ENCODE data around the gene ARAP2.

DNA sequence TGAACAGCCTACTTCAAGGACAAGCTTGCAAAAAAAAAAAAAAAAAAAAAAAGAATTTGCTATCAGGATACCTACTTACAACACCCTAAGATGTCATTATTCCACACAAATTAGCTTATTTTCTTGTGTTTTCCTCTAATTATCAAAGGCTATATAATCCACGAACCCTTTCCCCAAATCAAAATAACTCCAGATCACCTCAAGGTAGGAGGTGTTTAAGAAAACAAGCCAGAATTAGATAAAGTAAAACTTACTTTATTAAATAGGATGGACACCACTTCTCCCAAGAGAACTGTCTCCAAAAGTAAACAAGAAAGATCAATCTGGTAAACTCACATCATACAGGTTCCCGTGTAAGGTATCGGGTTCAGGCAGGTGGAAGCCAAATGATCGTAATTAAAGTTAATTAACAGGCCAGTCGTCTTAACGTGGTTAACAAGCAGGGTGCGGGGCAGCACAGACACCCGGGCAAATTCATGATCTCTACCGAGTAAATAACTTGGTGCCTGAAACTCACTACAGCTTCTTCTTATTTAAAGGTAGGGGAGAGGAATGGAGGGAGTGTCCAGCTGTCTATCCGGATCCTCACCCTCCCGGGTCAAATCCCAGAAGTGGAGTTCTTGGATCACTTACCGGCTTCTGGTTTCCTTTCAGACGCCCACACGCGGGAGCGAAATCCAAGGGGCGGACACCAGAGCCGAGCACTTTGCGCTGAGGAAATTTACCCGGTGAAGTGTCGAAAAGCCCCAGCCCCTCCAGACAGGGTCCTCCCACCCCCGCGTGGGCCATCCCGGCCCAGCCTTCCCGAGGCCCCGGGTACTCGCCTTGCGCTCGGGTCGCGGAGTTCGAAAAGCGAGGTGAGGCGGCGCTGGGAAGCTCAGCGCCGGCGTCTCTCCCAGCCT is 708 bp downstream of the ARAP2 start:
- TF ChIP-seq CTCF (IDR thresholded peaks at IDR 0.05): no peak
- TF ChIP-seq POLR2A (IDR thresholded peaks at IDR 0.05): no peak
